Endothelial cell of umbilical vein (primary cell): ENCODE measurements around the gene TMEM131. TPM values are rescaled to one million over a fixed set of nuclear protein-coding genes. Genes with fewer than 3 reads are reported as not detected.

Experiments used
- BruUV-seq: library from RNA; stranded (reverse); fragments of 400-500 nt; replicated peaks from 2 replicates; lab custom pipeline; 2021; lab: Mats Ljungman, UMichigan
- CTCF ChIA-PET: fragments of 300-600, 350-600 bp; sonication (Branson Sonifier 250); formaldehyde crosslinking; loops from one replicate; lab custom pipeline; 2021; ENCODE audit warnings: antibody characterized with exemption, inconsistent platforms; lab: Charles Lee
- POLR2A ChIA-PET: fragments of 300-600, 350-600 bp; sonication (Branson Sonifier 250); formaldehyde crosslinking; loops from one replicate; lab custom pipeline; 2021; ENCODE audit warnings: antibody characterized with exemption, inconsistent platforms; lab: Charles Lee
- DNase-seq: peaks from one replicate; pipeline ENCODE4 v3.0.0-alpha.2; 2011; ENCODE audit warnings: low read depth, low spot score
- FAIRE-seq: peaks from 2 replicates; lab custom pipeline; 2011; peaks lifted over from hg19 to GRCh38; lab: Jason Lieb, UNC
- H2AFZ ChIP-seq: 2 replicates; pipeline ENCODE4 v1.6.0; 2012; ENCODE audit warnings: low read depth, low read length, control low read depth, inconsistent platforms
- H3K27ac ChIP-seq: 2 replicates; pipeline ENCODE4 v1.5.1; 2011; ENCODE audit warnings: low read depth, mild to moderate bottlenecking, control low read depth, low read length, moderate library complexity; ENCODE audit not compliant: insufficient read depth
- H3K27me3 ChIP-seq, 2 experiments: 2 replicates each; pipeline versions ENCODE4 v1.6.0 to v1.6.1; 2011; ENCODE audit warnings: low read length in 2 of 2, mixed read lengths in 1 of 2; ENCODE audit not compliant: control insufficient read depth in 2 of 2, insufficient read depth in 2 of 2
- H3K36me3 ChIP-seq, 2 experiments: 2 replicates in 1 of 2; 3 replicates in 1 of 2; pipeline ENCODE4 v1.5.1; 2011; ENCODE audit warnings: low read length in 2 of 2, mild to moderate bottlenecking in 1 of 2, moderate library complexity in 1 of 2; ENCODE audit not compliant: control insufficient read depth in 2 of 2, insufficient read depth in 2 of 2; ENCODE audit errors: extremely low read depth in 1 of 2
- H3K4me1 ChIP-seq: 3 replicates; pipeline ENCODE4 v1.5.1; 2011; ENCODE audit warnings: mild to moderate bottlenecking, low read length; ENCODE audit not compliant: control insufficient read depth, insufficient read depth; ENCODE audit errors: extremely low read depth
- H3K4me2 ChIP-seq: 2 replicates; pipeline ENCODE4 v1.6.1; 2011; ENCODE audit warnings: low read length, control low read depth, mixed read lengths; ENCODE audit not compliant: insufficient read depth
- H3K4me3 ChIP-seq, 3 experiments: fragments of 200-600 bp in 1 of 3; sonication (generic), shearing (Covaris generic) in 1 of 3; replicated peaks in 1 of 3; 2 replicates each; pipeline ENCODE4 v1.5.1; 2011 to 2016; ENCODE audit warnings: control low read depth in 3 of 3, low read length in 3 of 3, mild to moderate bottlenecking in 2 of 3, inconsistent platforms in 1 of 3, low read depth in 1 of 3, moderate library complexity in 1 of 3; ENCODE audit not compliant: insufficient read depth in 1 of 3
- H3K79me2 ChIP-seq: 2 replicates; pipeline ENCODE4 v1.6.0; 2012; ENCODE audit warnings: low read length, inconsistent platforms; ENCODE audit not compliant: control insufficient read depth, insufficient read depth
- H3K9ac ChIP-seq: replicated peaks from 2 replicates; pipeline ENCODE3; 2011; ENCODE audit warnings: low read length, control low read depth; ENCODE audit not compliant: insufficient read depth; ENCODE audit errors: extremely low read depth
- H3K9me1 ChIP-seq: replicated peaks from 3 replicates; pipeline ENCODE4 v1.6.0; 2011; ENCODE audit warnings: mild to moderate bottlenecking, low read length; ENCODE audit not compliant: control insufficient read depth, insufficient read depth; ENCODE audit errors: extremely low read depth
- H3K9me3 ChIP-seq: replicated peaks from 2 replicates; pipeline ENCODE4 v1.5.1; 2012; ENCODE audit warnings: low read length, inconsistent platforms; ENCODE audit not compliant: control insufficient read depth, insufficient read depth
- H4K20me1 ChIP-seq: replicated peaks from 2 replicates; pipeline ENCODE3; 2011; ENCODE audit warnings: mild to moderate bottlenecking, low read length; ENCODE audit not compliant: control insufficient read depth, insufficient read depth; ENCODE audit errors: extremely low read depth
- CTCF ChIP-seq, 2 donors: IDR thresholded peaks; 1 replicate in 1 of 2; 2 replicates in 1 of 2; pipeline ENCODE4 v1.5.1; 2011; ENCODE audit warnings: low read length in 2 of 2, mild to moderate bottlenecking in 2 of 2, moderate library complexity in 2 of 2, control low read depth in 1 of 2, inconsistent platforms in 1 of 2, low read depth in 1 of 2; ENCODE audit not compliant: insufficient read depth in 1 of 2; ENCODE audit errors: extremely low read depth in 1 of 2
- EZH2 ChIP-seq: IDR thresholded peaks from 2 replicates; pipeline ENCODE4 v1.6.1; 2012; ENCODE audit warnings: borderline replicate concordance, low read depth, mild to moderate bottlenecking, moderate library complexity, low read length, inconsistent platforms; ENCODE audit not compliant: severe bottlenecking
- FOS ChIP-seq: IDR thresholded peaks from 2 replicates; pipeline ENCODE4 v1.6.1; 2011; ENCODE audit warnings: mild to moderate bottlenecking, low read length, moderate library complexity, borderline replicate concordance; ENCODE audit not compliant: insufficient read depth
- GATA2 ChIP-seq: IDR thresholded peaks from 2 replicates; pipeline ENCODE4 v1.7.0; 2011; ENCODE audit warnings: low read depth, mild to moderate bottlenecking, moderate library complexity, mixed read lengths, low read length; ENCODE audit not compliant: insufficient read length, insufficient read depth
- JUN ChIP-seq: IDR thresholded peaks from 2 replicates; pipeline ENCODE4 v1.6.1; 2011; ENCODE audit warnings: borderline replicate concordance, low read depth; ENCODE audit not compliant: insufficient read length, insufficient read depth
- MAX ChIP-seq: IDR thresholded peaks from 2 replicates; pipeline ENCODE4 v1.6.1; 2011; ENCODE audit not compliant: insufficient read depth, insufficient read length
- MYC ChIP-seq: IDR thresholded peaks from one replicate; pipeline ENCODE4 v1.6.1; 2011; ENCODE audit warnings: mild to moderate bottlenecking, low read depth, low read length
- POLR2A ChIP-seq: IDR thresholded peaks from 2 replicates; pipeline ENCODE4 v1.6.1; 2012; ENCODE audit warnings: low read depth, mild to moderate bottlenecking, control low read depth, low read length
- POLR2AphosphoS5 ChIP-seq: IDR thresholded peaks from 2 replicates; pipeline ENCODE4 v1.6.1; 2012; ENCODE audit warnings: low read depth, mild to moderate bottlenecking, control low read depth, low read length, moderate library complexity; ENCODE audit not compliant: insufficient read depth
- dilution Hi-C: fragments of 300-500 bp; cut with MboI; formaldehyde crosslinking; loops from one replicate; pipeline ENCODE4 v1.15.0; 2019; ENCODE audit warnings: low sequenced_read_pairs; ENCODE audit not compliant: extremely low pct_ligation_motif_present
- intact Hi-C: fragments of 100-400 bp; cut with micrococcal nuclease; formaldehyde crosslinking; loops from one replicate; pipeline ENCODE4 v1.10.0; 2022
- polyA plus RNA-seq, 4 experiments: library from polyadenylated mRNA; depleted of rRNA in 3 of 4; stranded (reverse) in 3 of 4; unstranded in 1 of 4; fragments of >200 nt; gene quantifications; 2 replicates each; pipeline versions ENCODE4 v1.2.1 to v1.2.3, GENCODE V29; 2011 to 2012; ENCODE audit warnings: missing spikeins in 1 of 4
- total RNA-seq: library from RNA; stranded (reverse); gene quantifications from 2 replicates; pipeline ENCODE4 v1.2.3, GENCODE V29; 2021

The TMEM131 gene
- total and polyA plus RNA-seq, 2 donors (not counting 3 experiments of a cell fraction or from before 2014, with no cell fraction given): 12.2 to 28.6 TPM

- no TSS peak for BruUV-seq
- Histone ChIP-seq H3K79me2 (peaks cover 39% of the 10 kb centered on the region), H3K4me2 (no peak overlapping the region), H4K20me1 (peaks cover 3% of the 10 kb centered on the region), H3K4me1 (no peaks in the 10 kb centered on the region), H3K9me3 (no peaks in the 10 kb centered on the region), H2AFZ (no peak overlapping the region), H3K9me1 (no peaks in the 10 kb centered on the region), H3K36me3 (no peaks in the 10 kb centered on the region), H3K4me3 (no peak overlapping the region), H3K27me3 (no peaks in the 10 kb centered on the region), H3K27ac (no peak overlapping the region), H3K9ac (no peak overlapping the region)
- ChIA-PET POLR2A (no interaction called here), CTCF (no interaction called here)
- dilution Hi-C loops: no loop called here
- no peak for TF ChIP-seq CTCF (IDR thresholded peaks at IDR 0.05; ENCODE audit: extremely low read depth in 1 of 2, insufficient read depth in 1 of 2, low read depth in 1 of 2, low read length in 2 of 2)
- TF ChIP-seq MYC: no peak
- no peak for TF ChIP-seq EZH2
- no peak for TF ChIP-seq MAX
- no peak for TF ChIP-seq POLR2A
- no peak for TF ChIP-seq GATA2
- TF ChIP-seq JUN: no peak
- TF ChIP-seq FOS: no peak
- TF ChIP-seq POLR2AphosphoS5: no peak
- DNase-seq: no peak
- FAIRE-seq: no peak
- intact Hi-C loops: no loop called here
These were observed 26.4 kb downstream of the TMEM131 start for GRCh38 chr2:97969081-97970067.
